ENCODE measurements around the gene SLC6A18.

The SLC6A18 gene

DNA sequence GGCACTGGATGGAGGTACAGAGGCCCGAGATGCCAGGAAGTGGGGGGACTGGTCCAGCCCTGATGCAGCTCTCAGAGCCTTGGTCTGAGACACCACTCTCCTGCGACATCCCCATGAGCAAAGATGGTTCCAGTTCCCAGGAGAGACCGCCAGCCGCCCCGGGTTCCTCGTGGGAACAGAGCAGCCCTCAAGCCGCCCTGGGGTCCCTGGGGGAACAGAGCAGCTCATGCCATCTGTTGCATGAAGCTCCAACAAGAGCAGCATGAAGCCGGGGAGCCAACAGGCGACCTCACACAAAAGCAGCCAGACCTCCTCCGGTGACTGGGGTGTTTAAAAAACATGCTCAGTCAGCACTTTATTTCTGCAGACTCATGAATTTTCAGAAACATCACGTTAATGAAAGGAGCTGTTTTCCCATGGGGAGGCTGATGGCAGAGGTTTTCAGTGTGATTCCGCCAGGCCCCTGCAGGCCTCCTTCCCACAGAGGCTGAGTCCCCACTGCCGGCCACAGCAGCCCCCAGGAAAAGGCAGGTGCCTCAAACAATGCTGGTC, 6.2 kb downstream of the SLC6A18 start:
- DNase-seq (ENCODE audit: extremely low spot score), result no peak
- CTCF ChIA-PET, result interaction anchor here (0.9 to 1.4 kb wide), 2 partner anchors 51 to 57 kb away, joined by 3 to 5 read pairs; no protein-coding TSS in a partner anchor
- no peak for TF ChIP-seq L3MBTL2 (conservative IDR thresholded peaks at IDR 0.05)
- TF ChIP-seq TARDBP (IDR thresholded peaks at IDR 0.05), result no peak
- no peak for TF ChIP-seq ELF4 (IDR thresholded peaks at IDR 0.05)
- TF ChIP-seq HDGF (IDR thresholded peaks at IDR 0.05; ENCODE audit: borderline replicate concordance), result no peak
- no peak for TF ChIP-seq SUZ12 (IDR thresholded peaks at IDR 0.05)
- no peak for TF ChIP-seq SP1 (IDR thresholded peaks at IDR 0.05)
- TF ChIP-seq LEF1 (IDR thresholded peaks at IDR 0.05; ENCODE audit: borderline replicate concordance), result no peak
- no peak for TF ChIP-seq BHLHE40 (IDR thresholded peaks at IDR 0.05; ENCODE audit: borderline replicate concordance)
- TF ChIP-seq FOXA1 (IDR thresholded peaks at IDR 0.05), result no peak
- TF ChIP-seq FOXM1 (IDR thresholded peaks at IDR 0.05; ENCODE audit: borderline replicate concordance), result no peak
- TF ChIP-seq ZNF384 (IDR thresholded peaks at IDR 0.05), result no peak
- no peak for TF ChIP-seq ARNT (IDR thresholded peaks at IDR 0.05)
- TF ChIP-seq, protein P1, sequence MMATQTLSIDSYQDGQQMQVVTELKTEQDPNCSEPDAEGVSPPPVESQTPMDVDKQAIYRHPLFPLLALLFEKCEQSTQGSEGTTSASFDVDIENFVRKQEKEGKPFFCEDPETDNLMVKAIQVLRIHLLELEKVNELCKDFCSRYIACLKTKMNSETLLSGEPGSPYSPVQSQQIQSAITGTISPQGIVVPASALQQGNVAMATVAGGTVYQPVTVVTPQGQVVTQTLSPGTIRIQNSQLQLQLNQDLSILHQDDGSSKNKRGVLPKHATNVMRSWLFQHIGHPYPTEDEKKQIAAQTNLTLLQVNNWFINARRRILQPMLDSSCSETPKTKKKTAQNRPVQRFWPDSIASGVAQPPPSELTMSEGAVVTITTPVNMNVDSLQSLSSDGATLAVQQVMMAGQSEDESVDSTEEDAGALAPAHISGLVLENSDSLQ (IDR thresholded peaks at IDR 0.05), result no peak
- TF ChIP-seq CTBP1 (IDR thresholded peaks at IDR 0.05; ENCODE audit: borderline replicate concordance), result no peak
- POLR2A ChIA-PET, result no interaction called here

DNA sequence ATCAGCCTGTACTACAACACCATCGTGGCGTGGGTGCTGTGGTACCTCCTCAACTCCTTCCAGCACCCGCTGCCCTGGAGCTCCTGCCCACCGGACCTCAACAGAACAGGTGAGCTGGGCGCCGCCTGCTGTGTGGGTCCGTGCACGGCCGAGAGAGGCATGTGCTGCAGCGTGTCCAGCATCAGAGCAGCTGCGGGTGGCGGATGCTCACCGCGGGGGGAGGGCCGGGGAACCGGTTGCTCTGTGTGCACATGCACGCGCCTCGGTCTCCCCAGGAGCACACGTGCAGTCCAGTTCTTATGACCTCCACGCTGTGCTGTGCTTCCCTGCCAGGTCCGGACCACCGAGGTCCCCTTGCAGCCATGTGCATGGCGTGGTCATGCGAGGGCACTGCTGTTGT, 7.6 kb downstream of the SLC6A18 start:
- no peak for DNase-seq (ENCODE audit: extremely low spot score)
- CTCF ChIA-PET, result no interaction called here
- POLR2A ChIA-PET, result no interaction called here
- TF ChIP-seq FOXA1 (IDR thresholded peaks at IDR 0.05) (no peak), CTBP1 (IDR thresholded peaks at IDR 0.05; ENCODE audit: borderline replicate concordance) (no peak), BHLHE40 (IDR thresholded peaks at IDR 0.05; ENCODE audit: borderline replicate concordance) (no peak), SUZ12 (IDR thresholded peaks at IDR 0.05) (no peak), ZNF384 (IDR thresholded peaks at IDR 0.05) (no peak), HDGF (IDR thresholded peaks at IDR 0.05; ENCODE audit: borderline replicate concordance) (no peak), ELF4 (IDR thresholded peaks at IDR 0.05) (no peak), FOXM1 (IDR thresholded peaks at IDR 0.05; ENCODE audit: borderline replicate concordance) (no peak), SP1 (IDR thresholded peaks at IDR 0.05) (no peak), ARNT (IDR thresholded peaks at IDR 0.05) (no peak), LEF1 (IDR thresholded peaks at IDR 0.05; ENCODE audit: borderline replicate concordance) (no peak), FOXK2 (IDR thresholded peaks at IDR 0.05) (no peak), NFRKB (IDR thresholded peaks at IDR 0.05) (no peak), L3MBTL2 (conservative IDR thresholded peaks at IDR 0.05) (no peak), TARDBP (IDR thresholded peaks at IDR 0.05) (no peak)
- TF ChIP-seq, protein P1 (IDR thresholded peaks at IDR 0.05), result no peak

DNA sequence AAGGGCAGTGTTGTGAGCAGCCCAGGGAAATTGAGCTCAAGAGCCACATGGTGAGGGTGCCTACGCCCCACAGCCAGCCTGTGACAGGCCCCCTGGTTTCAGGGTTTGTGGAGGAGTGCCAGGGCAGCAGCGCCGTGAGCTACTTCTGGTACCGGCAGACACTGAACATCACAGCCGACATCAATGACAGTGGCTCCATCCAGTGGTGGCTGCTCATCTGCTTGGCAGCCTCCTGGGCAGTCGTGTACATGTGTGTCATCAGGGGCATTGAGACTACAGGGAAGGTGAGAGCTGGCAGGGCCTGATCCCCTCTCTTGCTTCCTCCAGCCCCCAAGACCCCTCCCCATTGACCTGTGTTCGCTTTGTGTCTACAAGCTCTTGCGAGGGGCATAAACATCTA, 10.2 kb downstream of the SLC6A18 start:
- no peak for DNase-seq (ENCODE audit: extremely low spot score)
- ChIA-PET CTCF (no interaction called here), POLR2A (no interaction called here)
- TF ChIP-seq SP1 (IDR thresholded peaks at IDR 0.05) (no peak), HDGF (IDR thresholded peaks at IDR 0.05; ENCODE audit: borderline replicate concordance) (no peak), FOXM1 (IDR thresholded peaks at IDR 0.05; ENCODE audit: borderline replicate concordance) (no peak), ARNT (IDR thresholded peaks at IDR 0.05) (no peak), ZNF384 (IDR thresholded peaks at IDR 0.05) (no peak), NFRKB (IDR thresholded peaks at IDR 0.05) (no peak), L3MBTL2 (conservative IDR thresholded peaks at IDR 0.05) (no peak), TARDBP (IDR thresholded peaks at IDR 0.05) (no peak), ELF4 (IDR thresholded peaks at IDR 0.05) (no peak), LEF1 (IDR thresholded peaks at IDR 0.05; ENCODE audit: borderline replicate concordance) (no peak), FOXK2 (IDR thresholded peaks at IDR 0.05) (no peak), CTBP1 (IDR thresholded peaks at IDR 0.05; ENCODE audit: borderline replicate concordance) (no peak), FOXA1 (IDR thresholded peaks at IDR 0.05) (no peak), SUZ12 (IDR thresholded peaks at IDR 0.05) (no peak), BHLHE40 (IDR thresholded peaks at IDR 0.05; ENCODE audit: borderline replicate concordance) (no peak)
- TF ChIP-seq, protein P1 (IDR thresholded peaks at IDR 0.05), result no peak

GRCh38 chr5:1235838-1236237, 10.7 kb downstream of the SLC6A18 start:
- POLR2A ChIA-PET, result no interaction called here
- DNase-seq (ENCODE audit: extremely low spot score), result no peak
- CTCF ChIA-PET, result no interaction called here
- TF ChIP-seq L3MBTL2 (conservative IDR thresholded peaks at IDR 0.05) (no peak), SP1 (IDR thresholded peaks at IDR 0.05) (no peak), NFRKB (IDR thresholded peaks at IDR 0.05) (no peak), ARNT (IDR thresholded peaks at IDR 0.05) (no peak), CTBP1 (IDR thresholded peaks at IDR 0.05; ENCODE audit: borderline replicate concordance) (no peak), HDGF (IDR thresholded peaks at IDR 0.05; ENCODE audit: borderline replicate concordance) (no peak), LEF1 (IDR thresholded peaks at IDR 0.05; ENCODE audit: borderline replicate concordance) (no peak), FOXK2 (IDR thresholded peaks at IDR 0.05) (no peak), FOXA1 (IDR thresholded peaks at IDR 0.05) (no peak), BHLHE40 (IDR thresholded peaks at IDR 0.05; ENCODE audit: borderline replicate concordance) (no peak), TARDBP (IDR thresholded peaks at IDR 0.05) (no peak), SUZ12 (IDR thresholded peaks at IDR 0.05) (no peak), ZNF384 (IDR thresholded peaks at IDR 0.05) (no peak), ELF4 (IDR thresholded peaks at IDR 0.05) (no peak)
- TF ChIP-seq, protein P1 (IDR thresholded peaks at IDR 0.05), result no peak

DNA sequence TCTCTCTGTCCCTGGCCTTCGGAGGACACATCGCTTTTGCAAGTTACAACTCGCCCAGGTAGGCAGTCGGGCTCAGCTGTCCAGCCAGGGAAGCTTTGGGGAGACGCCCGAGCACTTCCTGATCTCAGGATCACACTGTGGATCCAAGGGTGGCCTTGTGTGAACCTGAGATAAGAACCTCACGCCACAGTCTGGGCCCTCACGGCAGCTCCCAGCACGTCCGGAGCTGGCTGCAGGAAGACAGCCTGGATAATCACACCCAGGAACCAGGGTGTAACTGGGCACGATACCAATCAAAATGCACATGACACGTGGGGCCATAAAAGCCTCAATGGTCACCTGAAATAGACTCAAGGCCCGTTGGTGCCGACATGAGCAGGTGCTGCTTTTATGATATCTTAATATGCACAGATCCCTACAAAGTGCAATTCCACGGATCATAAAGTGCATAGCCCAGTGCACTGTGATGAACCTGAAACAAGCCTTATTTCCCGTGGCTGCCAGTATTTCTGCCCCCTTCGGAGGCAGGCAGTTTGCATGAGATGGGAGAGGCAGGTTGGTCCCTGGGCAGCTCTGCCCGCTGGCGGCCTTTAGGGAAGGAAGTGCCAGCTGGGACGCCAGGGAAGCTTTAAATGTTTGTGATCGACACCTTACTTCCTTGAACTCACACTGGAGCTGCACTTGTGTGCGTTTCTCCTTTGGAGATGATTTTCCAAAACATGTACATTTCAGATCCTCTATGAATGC, 14.5 kb downstream of the SLC6A18 start:
- no peak for DNase-seq (ENCODE audit: extremely low spot score)
- POLR2A ChIA-PET, result no interaction called here
- CTCF ChIA-PET, result no interaction called here
- TF ChIP-seq SUZ12 (IDR thresholded peaks at IDR 0.05) (no peak), FOXA1 (IDR thresholded peaks at IDR 0.05) (no peak), LEF1 (IDR thresholded peaks at IDR 0.05; ENCODE audit: borderline replicate concordance) (no peak), SP1 (IDR thresholded peaks at IDR 0.05) (no peak), NFRKB (IDR thresholded peaks at IDR 0.05) (no peak), FOXM1 (IDR thresholded peaks at IDR 0.05; ENCODE audit: borderline replicate concordance) (no peak), ZNF384 (IDR thresholded peaks at IDR 0.05) (no peak), BHLHE40 (IDR thresholded peaks at IDR 0.05; ENCODE audit: borderline replicate concordance) (no peak), FOXK2 (IDR thresholded peaks at IDR 0.05) (no peak), ARNT (IDR thresholded peaks at IDR 0.05) (no peak), TARDBP (IDR thresholded peaks at IDR 0.05) (no peak)
